ENCODE measurements around the gene PAX6. TPM values are rescaled to one million over a fixed set of nuclear protein-coding genes. Genes with fewer than 3 reads are reported as not detected.

Gene PAX6
- polyA plus RNA-seq, 1 donor (not counting 4 experiments of a cell fraction or from before 2014, with no cell fraction given) = 0.12 TPM

DNA sequence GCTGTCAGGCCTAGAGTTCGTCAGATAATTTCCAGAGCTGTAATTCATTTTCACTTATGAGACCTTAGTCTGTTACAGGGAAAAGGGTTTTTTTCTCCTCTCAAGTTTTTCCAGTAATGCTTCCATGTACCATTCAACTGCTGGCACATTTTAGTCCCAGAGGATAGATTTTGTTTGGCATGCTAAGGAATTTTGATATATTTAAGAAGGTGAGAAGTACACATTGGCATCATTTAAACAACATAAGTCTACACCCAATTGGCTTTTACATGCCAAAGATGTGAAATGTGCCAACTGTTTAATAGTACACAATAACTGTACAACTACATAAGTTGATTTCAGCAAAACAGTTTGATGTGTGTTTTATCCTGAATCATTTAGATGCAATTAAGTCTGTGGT, 71.0 kb downstream of the PAX6 start:
- TF ChIP-seq EZH2 (IDR thresholded peaks at IDR 0.05; ENCODE audit: low read length) = no peak
- TF ChIP-seq, protein P1, sequence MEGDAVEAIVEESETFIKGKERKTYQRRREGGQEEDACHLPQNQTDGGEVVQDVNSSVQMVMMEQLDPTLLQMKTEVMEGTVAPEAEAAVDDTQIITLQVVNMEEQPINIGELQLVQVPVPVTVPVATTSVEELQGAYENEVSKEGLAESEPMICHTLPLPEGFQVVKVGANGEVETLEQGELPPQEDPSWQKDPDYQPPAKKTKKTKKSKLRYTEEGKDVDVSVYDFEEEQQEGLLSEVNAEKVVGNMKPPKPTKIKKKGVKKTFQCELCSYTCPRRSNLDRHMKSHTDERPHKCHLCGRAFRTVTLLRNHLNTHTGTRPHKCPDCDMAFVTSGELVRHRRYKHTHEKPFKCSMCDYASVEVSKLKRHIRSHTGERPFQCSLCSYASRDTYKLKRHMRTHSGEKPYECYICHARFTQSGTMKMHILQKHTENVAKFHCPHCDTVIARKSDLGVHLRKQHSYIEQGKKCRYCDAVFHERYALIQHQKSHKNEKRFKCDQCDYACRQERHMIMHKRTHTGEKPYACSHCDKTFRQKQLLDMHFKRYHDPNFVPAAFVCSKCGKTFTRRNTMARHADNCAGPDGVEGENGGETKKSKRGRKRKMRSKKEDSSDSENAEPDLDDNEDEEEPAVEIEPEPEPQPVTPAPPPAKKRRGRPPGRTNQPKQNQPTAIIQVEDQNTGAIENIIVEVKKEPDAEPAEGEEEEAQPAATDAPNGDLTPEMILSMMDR (optimal IDR thresholded peaks at IDR 0.05 in 1 of 3, IDR thresholded peaks at IDR 0.05 in 1 of 3, conservative IDR thresholded peaks at IDR 0.05 in 1 of 3; ENCODE audit: extremely low read depth in 1 of 3, insufficient read depth in 2 of 3, low read length in 3 of 3) = no peak
- Histone ChIP-seq H2AFZ (ENCODE audit: control insufficient read depth, low read length) (no peak overlapping the region), H3K9ac (ENCODE audit: control insufficient read depth, extremely low read depth, insufficient read depth, low read length) (no peak overlapping the region), H3K27me3 (ENCODE audit: control insufficient read depth, extremely low read depth, insufficient read depth, low read length) (no peaks in the 10 kb centered on the region), H3K27ac (ENCODE audit: control insufficient read depth, insufficient read depth, low read length) (no peak overlapping the region), H3K79me2 (ENCODE audit: control insufficient read depth, insufficient read depth, low read length) (no peaks in the 10 kb centered on the region), H3K4me1 (ENCODE audit: control insufficient read depth, extremely low read depth, insufficient read depth, low read length) (no peaks in the 10 kb centered on the region), H3K4me2 (ENCODE audit: control insufficient read depth, extremely low read depth, insufficient read depth, low read depth, low read length) (no peak overlapping the region), H4K20me1 (ENCODE audit: control insufficient read depth, extremely low read depth, insufficient read depth, low read length) (no peaks in the 10 kb centered on the region), H3K9me3 (ENCODE audit: control insufficient read depth, low read depth, low read length) (no peaks in the 10 kb centered on the region), H3K4me3 (ENCODE audit: control insufficient read depth in 2 of 3, extremely low read depth in 1 of 3, insufficient read depth in 2 of 3, low read depth in 1 of 3, low read length in 3 of 3) (no peak overlapping the region), H3K9me1 (ENCODE audit: control insufficient read depth, extremely low read depth, insufficient read depth, low read length) (no peaks in the 10 kb centered on the region), H3K36me3 (ENCODE audit: control insufficient read depth in 2 of 2, extremely low read depth in 1 of 2, insufficient read depth in 2 of 2, low read length in 2 of 2) (no peaks in the 10 kb centered on the region)
- dilution Hi-C loops (cut with MboI; ENCODE audit: extremely low pct_ligation_motif_present, low sequenced_read_pairs) = no loop called here
- no peak for FAIRE-seq
- no peak for DNase-seq (ENCODE audit: low read depth, low spot score)

Measured in keratinocyte (primary cell).